Measurements from ENCODE around the gene SLC14A1.

- TF ChIP-seq EZH2phosphoT487 (IDR thresholded peaks at IDR 0.05; ENCODE audit: borderline replicate concordance, low read length) (no peak), CTCF (IDR thresholded peaks at IDR 0.05; ENCODE audit: low read depth, low read length, poor library complexity, severe bottlenecking) (no peak)
Observed at GRCh38 chr18:45764000-45764686, 40.2 kb downstream of the SLC14A1 start.
